K562 (cell line): Measurements from ENCODE around the gene CSNK2A1. TPM values are rescaled to one million over a fixed set of nuclear protein-coding genes. Genes with fewer than 3 reads are reported as not detected.

Experiments used
- BACH1 ChIP-seq: fragments of 200-800 bp; sonication (Bioruptor generic); IDR thresholded peaks from 2 replicates; pipeline ENCODE4 v1.6.1; 2016; ENCODE audit warnings: missing genetic modification characterization, missing compliant biosample characterization
- BHLHE40 ChIP-seq: IDR thresholded peaks from 2 replicates; pipeline ENCODE4 v1.6.1; 2011; ENCODE audit warnings: low read length, improper control_type of control experiment
- DLX4 ChIP-seq: fragments of 250-450 bp; sonication (Bioruptor Pico); IDR thresholded peaks from 2 replicates; pipeline ENCODE4 v1.6.1; 2021; ENCODE audit warnings: mild to moderate bottlenecking
- HMGN3 ChIP-seq: IDR thresholded peaks from 2 replicates; pipeline ENCODE4 v1.6.1; 2011; ENCODE audit warnings: borderline replicate concordance, low read depth, mild to moderate bottlenecking, mixed read lengths, low read length; ENCODE audit not compliant: insufficient read length; ENCODE audit errors: extremely low read depth
- MTA2 ChIP-seq: fragments of 450-650 bp; IDR thresholded peaks from 2 replicates; pipeline ENCODE4 v1.6.1; 2016; ENCODE audit warnings: low read depth
- NR2C2 ChIP-seq, 2 experiments: fragments of 200-800 bp in 1 of 2; sonication (Bioruptor generic) in 1 of 2; sonication (generic) in 1 of 2; formaldehyde crosslinking in 1 of 2; IDR thresholded peaks; 2 replicates each; pipeline versions ENCODE4 v1.6.1 to v1.8.0; 2016 to 2022; ENCODE audit warnings: mild to moderate bottlenecking in 1 of 2, missing compliant biosample characterization in 1 of 2, missing genetic modification characterization in 1 of 2, missing genetic modification reagents in 1 of 2
- PURB ChIP-seq: sonication (generic); formaldehyde crosslinking; IDR thresholded peaks from 2 replicates; pipeline ENCODE4 v1.9.0; 2021; ENCODE audit warnings: low read depth, mild to moderate bottlenecking, missing genetic modification reagents
- PYGO2 ChIP-seq: fragments of 450-650 bp; IDR thresholded peaks from 2 replicates; pipeline ENCODE4 v1.6.1; 2016; ENCODE audit warnings: mild to moderate bottlenecking, missing genetic modification characterization, moderate library complexity, missing compliant biosample characterization
- RBFOX2 ChIP-seq: fragments of 200-400 bp; formaldehyde crosslinking; IDR thresholded peaks from 2 replicates; pipeline ENCODE4 v1.6.1; 2017; ENCODE audit warnings: low read depth, mild to moderate bottlenecking, low read length, moderate library complexity
- SRF ChIP-seq, 2 experiments: fragments of 250-450, 450-650 bp in 1 of 2; sonication (Bioruptor Pico) in 1 of 2; sonication (generic) in 1 of 2; formaldehyde crosslinking; IDR thresholded peaks; 2 replicates each; pipeline versions ENCODE4 v1.5.0 to v1.5.1; 2020 to 2022; ENCODE audit warnings: mild to moderate bottlenecking in 1 of 2, missing genetic modification reagents in 1 of 2
- TCF15 ChIP-seq: fragments of 250-450 bp; sonication (Bioruptor Pico); IDR thresholded peaks from 2 replicates; pipeline ENCODE4 v1.8.0; 2022; ENCODE audit warnings: moderate library complexity, mild to moderate bottlenecking, inconsistent platforms
- VEZF1 ChIP-seq: fragments of 200-800 bp; sonication (Bioruptor generic); IDR thresholded peaks from 2 replicates; pipeline ENCODE4 v1.6.1; 2017; ENCODE audit warnings: missing genetic modification characterization, missing compliant biosample characterization
- ZBTB1 ChIP-seq: sonication (generic); formaldehyde crosslinking; IDR thresholded peaks from 2 replicates; pipeline ENCODE4 v1.8.1; 2023; ENCODE audit warnings: missing genetic modification reagents, low read depth, mild to moderate bottlenecking, borderline replicate concordance
- ZHX1 ChIP-seq: fragments of 150-350 bp; conservative IDR thresholded peaks from 2 replicates; pipeline ENCODE4 v1.6.1; 2014; ENCODE audit warnings: low read length
- ZMIZ1 ChIP-seq, 2 experiments: fragments of 150-350 bp in 1 of 2; IDR thresholded peaks; 2 replicates each; pipeline ENCODE4 v1.6.1; 2012 to 2016; ENCODE audit warnings: low read depth in 2 of 2, low read length in 2 of 2, mild to moderate bottlenecking in 1 of 2, moderate library complexity in 1 of 2
- ZNF253 ChIP-seq: fragments of 250-450 bp; sonication (Bioruptor Pico); conservative IDR thresholded peaks from 2 replicates; pipeline ENCODE4 v1.6.1; 2021; ENCODE audit warnings: mild to moderate bottlenecking
- ZNF696 ChIP-seq: fragments of 250-450 bp; sonication (Bioruptor Pico); conservative IDR thresholded peaks from 2 replicates; pipeline ENCODE4 v1.4.0; 2020; ENCODE audit warnings: mild to moderate bottlenecking, moderate library complexity
- ZNF717 ChIP-seq: fragments of 250-450 bp; sonication (Bioruptor Pico); IDR thresholded peaks from 2 replicates; pipeline ENCODE4 v1.5.0; 2021
- polyA plus RNA-seq, 8 experiments: library from polyadenylated mRNA; depleted of rRNA in 4 of 8; stranded (reverse) in 5 of 8; unstranded in 3 of 8; fragments of >200 nt; fragmentation: Nextera tagmentation in 2 of 8; fragmentation: Illumina TruSeq in 1 of 8; extraction: Ambion mirVana in 2 of 8; extraction: Trizol in 1 of 8; gene quantifications; 2 replicates each; pipeline versions ENCODE4 v1.2.1 to v1.2.3, GENCODE V29; 2011 to 2014; ENCODE audit warnings: inconsistent platforms in 1 of 8, missing spikeins in 1 of 8
- total RNA-seq, 7 experiments: library from RNA; depleted of rRNA in 6 of 7; stranded (reverse); fragments of >200 nt in 6 of 7; fragmentation: Illumina TruSeq in 2 of 7; extraction: Trizol in 2 of 7; gene quantifications; 2 replicates each; pipeline versions ENCODE4 v1.2.1 to v1.2.3, GENCODE V29; 2011 to 2021; ENCODE audit warnings: low replicate concordance in 1 of 7

CSNK2A1 gene
- total and polyA plus RNA-seq, 9 of the 15 experiments (the other 6 are each of a cell fraction or from before 2014, with no cell fraction given): 71.0 to 251 (median 103) TPM

- peak; percentile 97 for TF ChIP-seq VEZF1 (CRISPR knock-in tag)
- no peak for TF ChIP-seq ZNF696 (CRISPR knock-in tag)
- TF ChIP-seq MTA2: no peak
- no peak for TF ChIP-seq ZNF253
- TF ChIP-seq HMGN3: peak; percentile 56
- 0 out of 2 replicates have a peak, but pooled peaks have one; percentile 37 for TF ChIP-seq NR2C2 (CRISPR knock-in tag; IDR thresholded peaks at IDR 0.05)
- TF ChIP-seq NR2C2 (tag; IDR thresholded peaks at IDR 0.05): peak; percentile 95
- TF ChIP-seq TCF15 (CRISPR knock-in tag): no peak
- TF ChIP-seq PURB (CRISPR knock-in tag): no peak
- TF ChIP-seq ZHX1: 0 out of 2 replicates have a peak, but pooled peaks have one; percentile 59
- TF ChIP-seq ZNF717 (CRISPR knock-in tag): no peak
- TF ChIP-seq ZMIZ1 (IDR thresholded peaks at IDR 0.05; ENCODE audit: low read depth in 2 of 2, low read length in 2 of 2): no peak
- no peak; the same call in 1 of the 2 replicates for TF ChIP-seq BACH1 (tag)
- peak; percentile 98 for TF ChIP-seq RBFOX2
- TF ChIP-seq SRF (CRISPR knock-in tag; IDR thresholded peaks at IDR 0.05): no peak
- TF ChIP-seq PYGO2: no peak
- peak; percentile 87 for TF ChIP-seq BHLHE40
- TF ChIP-seq ZBTB1: no peak
- no peak for TF ChIP-seq DLX4 (CRISPR knock-in tag)
Observed at GRCh38 chr20:543369-544152, at the start of gene CSNK2A1 (continued).
